GM12873 (cell line): ENCODE data around the gene PIGC.
A peak's percentile ranks its signal among the peaks of the same experiment; 100 is the strongest.

Experiments
- TF ChIP-seq, protein P1 (sequence below): IDR thresholded peaks from 2 replicates; pipeline ENCODE4 v1.5.1; 2012; ENCODE audit warnings: low read depth, mild to moderate bottlenecking, moderate library complexity, low read length, control low read depth; ENCODE audit not compliant: insufficient read depth; ENCODE audit errors: missing control alignments

The PIGC gene

DNA sequence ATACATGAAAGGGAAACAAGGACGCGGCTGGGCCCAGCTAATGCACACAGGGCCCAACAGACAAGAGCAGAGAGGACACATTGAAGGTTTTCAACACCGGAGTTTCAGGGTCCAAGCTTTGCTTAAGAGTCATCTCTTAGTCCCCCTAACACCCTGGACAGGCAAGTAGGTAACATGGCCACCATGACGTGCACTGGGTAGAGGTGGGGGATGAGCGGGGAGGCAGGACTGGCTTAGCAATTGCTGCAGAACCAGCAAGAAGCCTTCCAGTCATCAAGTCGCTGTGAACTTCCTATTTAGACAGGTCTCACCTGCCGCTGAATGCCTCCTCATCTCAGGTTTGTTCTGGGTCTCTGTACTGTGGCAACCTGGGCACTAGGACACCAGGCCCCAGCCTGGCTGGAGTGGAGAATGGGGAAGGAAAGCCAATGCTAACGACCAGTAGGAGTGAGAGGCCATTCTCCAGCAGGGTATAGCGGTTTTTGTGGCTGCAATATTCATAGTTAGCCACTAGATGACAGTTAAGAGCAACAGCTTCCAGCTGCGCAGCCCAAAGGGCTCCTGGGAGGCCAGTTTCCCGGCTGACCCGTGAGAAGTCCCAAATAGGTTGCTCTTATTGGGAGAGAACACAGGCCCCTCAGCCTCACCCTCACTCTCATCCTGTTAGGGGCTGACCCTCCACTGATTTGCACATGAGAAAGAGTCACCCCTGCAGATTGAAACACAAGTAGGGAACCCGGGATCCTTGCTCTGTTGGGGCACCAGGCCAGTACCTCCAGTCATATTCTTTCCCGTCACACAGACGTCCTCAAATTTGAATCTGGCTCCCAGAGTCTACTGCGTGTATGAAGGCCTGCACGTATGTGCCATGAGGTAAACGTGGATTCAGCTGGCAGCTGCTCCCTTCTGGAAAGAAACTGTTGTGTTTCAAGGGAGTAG lies 6.0 kb upstream of the PIGC start:
- TF ChIP-seq, protein P1, sequence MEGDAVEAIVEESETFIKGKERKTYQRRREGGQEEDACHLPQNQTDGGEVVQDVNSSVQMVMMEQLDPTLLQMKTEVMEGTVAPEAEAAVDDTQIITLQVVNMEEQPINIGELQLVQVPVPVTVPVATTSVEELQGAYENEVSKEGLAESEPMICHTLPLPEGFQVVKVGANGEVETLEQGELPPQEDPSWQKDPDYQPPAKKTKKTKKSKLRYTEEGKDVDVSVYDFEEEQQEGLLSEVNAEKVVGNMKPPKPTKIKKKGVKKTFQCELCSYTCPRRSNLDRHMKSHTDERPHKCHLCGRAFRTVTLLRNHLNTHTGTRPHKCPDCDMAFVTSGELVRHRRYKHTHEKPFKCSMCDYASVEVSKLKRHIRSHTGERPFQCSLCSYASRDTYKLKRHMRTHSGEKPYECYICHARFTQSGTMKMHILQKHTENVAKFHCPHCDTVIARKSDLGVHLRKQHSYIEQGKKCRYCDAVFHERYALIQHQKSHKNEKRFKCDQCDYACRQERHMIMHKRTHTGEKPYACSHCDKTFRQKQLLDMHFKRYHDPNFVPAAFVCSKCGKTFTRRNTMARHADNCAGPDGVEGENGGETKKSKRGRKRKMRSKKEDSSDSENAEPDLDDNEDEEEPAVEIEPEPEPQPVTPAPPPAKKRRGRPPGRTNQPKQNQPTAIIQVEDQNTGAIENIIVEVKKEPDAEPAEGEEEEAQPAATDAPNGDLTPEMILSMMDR: peak; percentile 96

DNA sequence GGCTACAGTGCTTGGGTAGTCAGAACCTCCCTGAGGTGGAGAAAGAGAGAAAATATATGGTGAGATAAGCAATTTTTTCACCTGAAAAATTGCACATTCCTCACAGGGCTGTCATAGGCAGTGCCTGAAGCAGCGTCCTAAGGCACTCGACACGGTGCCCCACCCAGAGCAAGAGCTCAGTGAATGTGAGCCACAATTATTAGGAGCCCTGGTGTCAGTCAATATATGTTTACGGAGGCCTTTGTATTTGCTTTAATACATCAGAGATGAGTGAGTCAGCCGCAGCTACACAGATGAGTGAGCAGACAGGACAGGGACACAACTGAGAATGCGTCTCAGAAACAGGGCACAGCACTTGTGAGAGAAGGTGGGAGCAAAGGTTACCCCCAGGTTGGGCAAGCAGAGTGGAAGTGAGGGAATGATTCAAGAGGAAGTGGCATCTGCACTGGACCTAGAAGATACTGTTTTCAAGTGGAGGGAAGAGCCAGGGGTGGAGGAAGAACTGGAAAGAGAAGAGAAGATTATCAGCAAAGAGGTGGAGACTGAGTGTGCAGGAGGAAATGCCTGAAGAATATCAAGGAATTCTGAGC lies 5.2 kb upstream of the PIGC start:
- TF ChIP-seq, protein P1: no peak

DNA sequence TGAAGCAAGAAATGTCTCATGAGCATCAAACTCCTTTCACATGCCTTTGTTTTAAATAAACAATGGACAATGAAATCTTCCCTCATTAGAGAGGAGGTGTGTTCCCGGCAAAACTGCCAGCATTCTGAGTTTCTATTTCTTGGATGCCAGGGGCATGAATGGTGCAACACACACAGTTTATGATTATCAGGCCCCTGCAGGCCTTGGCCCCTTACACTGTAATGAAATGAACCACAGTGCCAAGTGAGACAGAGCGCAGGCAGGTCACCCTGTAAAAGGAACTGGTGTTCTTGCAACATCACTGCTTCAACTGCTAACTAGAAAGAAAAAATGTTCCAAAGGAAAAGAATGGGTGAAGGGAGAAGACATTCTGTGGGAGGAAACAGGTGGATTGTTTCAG lies 3.8 kb upstream of the PIGC start:
- TF ChIP-seq, protein P1: no peak

DNA sequence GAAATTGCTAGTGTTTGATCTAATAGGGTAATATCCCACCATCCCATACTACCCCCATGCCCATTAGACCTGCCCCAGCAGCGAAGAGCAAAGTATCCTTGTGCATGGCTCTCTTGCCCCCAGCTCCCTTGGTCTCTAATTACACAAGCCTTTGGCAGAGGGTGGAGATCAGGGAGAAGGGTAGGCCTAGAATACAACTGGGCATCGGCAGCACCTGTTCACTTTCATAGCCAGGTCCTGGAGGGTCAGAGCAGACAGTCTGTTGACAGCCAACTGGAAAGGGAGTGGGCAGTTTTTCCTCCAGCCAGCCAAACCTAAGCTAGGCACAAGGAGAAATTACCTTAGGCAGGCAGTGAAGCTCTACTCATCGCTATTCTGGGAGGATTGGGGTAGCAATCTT lies 2.7 kb upstream of the PIGC start:
- TF ChIP-seq, protein P1: no peak

DNA sequence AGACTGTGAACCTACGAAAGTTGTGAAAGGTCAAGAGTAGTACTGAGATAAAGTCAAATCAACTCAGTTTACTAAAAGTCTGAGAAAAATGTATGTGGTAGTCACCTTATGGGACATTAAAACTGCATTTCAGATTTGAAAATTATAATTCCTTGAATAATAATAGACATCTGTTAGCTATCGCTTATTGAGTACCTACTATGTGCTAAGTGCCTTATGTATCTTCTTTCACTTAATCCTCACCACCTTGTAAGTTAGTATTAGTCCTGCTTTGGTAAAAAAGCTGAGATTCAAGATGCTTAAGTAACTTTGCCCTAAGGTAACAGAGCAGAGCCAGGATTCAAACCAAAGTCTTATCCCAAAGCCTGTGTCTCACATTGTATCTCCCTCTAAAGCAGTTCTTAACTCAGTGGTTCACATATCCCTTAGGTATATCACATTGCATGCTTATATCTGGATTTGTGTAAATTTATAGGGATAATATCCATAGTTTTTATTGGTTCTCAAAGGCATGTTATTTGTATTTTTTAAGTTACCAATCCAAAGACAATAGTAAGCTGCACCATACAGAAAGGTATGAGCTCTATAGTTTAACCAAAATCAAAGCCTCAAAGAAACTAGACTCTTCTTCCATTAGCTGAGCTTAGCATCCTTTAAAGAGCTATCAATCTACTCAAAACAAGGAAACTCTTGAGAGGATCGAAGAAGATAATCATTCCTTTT lies 865 bp downstream of the PIGC start:
- TF ChIP-seq, protein P1: no peak

DNA sequence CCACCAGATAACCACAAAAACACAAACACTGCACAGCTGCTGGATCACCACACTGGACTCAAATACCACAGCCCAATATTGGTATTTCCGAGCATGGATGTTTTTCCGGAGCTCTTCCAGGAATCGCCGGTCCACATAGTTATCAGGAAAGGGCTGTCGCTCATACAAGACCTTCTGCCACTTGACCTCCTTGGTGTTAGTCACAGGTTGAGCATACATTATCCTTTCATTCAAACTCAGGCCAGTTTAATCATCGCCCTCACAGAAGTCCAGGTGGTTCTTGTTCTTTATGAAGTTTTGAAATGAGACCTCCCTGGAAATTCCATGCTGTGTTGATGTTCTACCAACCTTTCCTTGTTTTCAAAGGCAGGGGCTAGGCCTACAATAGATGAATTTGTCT lies 1.5 kb downstream of the PIGC start:
- TF ChIP-seq, protein P1: no peak

DNA sequence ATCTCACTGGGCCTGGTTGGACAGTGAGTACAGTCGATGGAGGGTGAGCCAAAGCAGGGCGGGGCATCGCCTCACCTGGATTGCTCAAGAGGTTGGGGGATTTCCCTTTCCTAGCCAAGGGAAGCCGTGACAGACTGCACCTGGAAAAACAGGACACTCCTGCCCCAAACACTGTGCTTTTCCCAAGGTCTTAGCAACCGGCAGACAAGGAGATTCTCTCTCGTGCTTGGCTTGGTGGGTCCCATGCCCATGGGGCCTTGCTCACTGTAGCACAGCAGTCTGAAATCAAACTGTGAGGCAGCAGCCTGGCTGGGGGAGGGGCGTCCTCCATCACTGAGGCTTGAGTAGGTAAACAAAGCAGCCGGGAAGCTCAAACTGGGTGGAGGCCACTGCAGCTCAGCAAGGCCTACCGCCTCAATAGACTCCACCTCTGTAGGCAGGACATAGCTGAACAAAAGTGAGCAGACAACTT lies 12.1 kb downstream of the PIGC start:
- TF ChIP-seq, protein P1: no peak
